ENCODE measurements around the gene KRTAP12-1.

- TF ChIP-seq RAD21 (IDR thresholded peaks at IDR 0.05; ENCODE audit: low read depth), result no peak
- no peak for TF ChIP-seq EP300 (IDR thresholded peaks at IDR 0.05; ENCODE audit: borderline replicate concordance)
- TF ChIP-seq, protein P1, sequence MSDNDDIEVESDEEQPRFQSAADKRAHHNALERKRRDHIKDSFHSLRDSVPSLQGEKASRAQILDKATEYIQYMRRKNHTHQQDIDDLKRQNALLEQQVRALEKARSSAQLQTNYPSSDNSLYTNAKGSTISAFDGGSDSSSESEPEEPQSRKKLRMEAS (IDR thresholded peaks at IDR 0.05), result no peak
- TF ChIP-seq YY1 (IDR thresholded peaks at IDR 0.05; ENCODE audit: low read depth), result no peak
- no peak for TF ChIP-seq CEBPB (IDR thresholded peaks at IDR 0.05)
- no peak for TF ChIP-seq TAF1 (IDR thresholded peaks at IDR 0.05; ENCODE audit: low read depth)
- no peak for TF ChIP-seq NFIC (IDR thresholded peaks at IDR 0.05)
Measured at GRCh38 chr21:44708213-44708865, 26.4 kb upstream of the KRTAP12-1 start.

Data from Ishikawa (cell line).